Skeletal muscle cell (primary cell): ENCODE results near the gene MRPL51.
A peak's percentile ranks its signal among the peaks of the same experiment; 100 is the strongest.
"Not testable (repeated sequence)": the region's sequence is repeated elsewhere in the genome, so short reads cannot be mapped to it uniquely, and the experiment has no call there.

ENCODE experiments used
- DNase-seq: peaks from one replicate; pipeline ENCODE4 v3.0.0-alpha.2; 2010; ENCODE audit warnings: low read depth
- H3K4me3 ChIP-seq: 2 replicates; pipeline ENCODE4 v1.5.1; 2011; ENCODE audit warnings: low read depth, mild to moderate bottlenecking, control low read depth, low read length, moderate library complexity

Gene MRPL51

DNA sequence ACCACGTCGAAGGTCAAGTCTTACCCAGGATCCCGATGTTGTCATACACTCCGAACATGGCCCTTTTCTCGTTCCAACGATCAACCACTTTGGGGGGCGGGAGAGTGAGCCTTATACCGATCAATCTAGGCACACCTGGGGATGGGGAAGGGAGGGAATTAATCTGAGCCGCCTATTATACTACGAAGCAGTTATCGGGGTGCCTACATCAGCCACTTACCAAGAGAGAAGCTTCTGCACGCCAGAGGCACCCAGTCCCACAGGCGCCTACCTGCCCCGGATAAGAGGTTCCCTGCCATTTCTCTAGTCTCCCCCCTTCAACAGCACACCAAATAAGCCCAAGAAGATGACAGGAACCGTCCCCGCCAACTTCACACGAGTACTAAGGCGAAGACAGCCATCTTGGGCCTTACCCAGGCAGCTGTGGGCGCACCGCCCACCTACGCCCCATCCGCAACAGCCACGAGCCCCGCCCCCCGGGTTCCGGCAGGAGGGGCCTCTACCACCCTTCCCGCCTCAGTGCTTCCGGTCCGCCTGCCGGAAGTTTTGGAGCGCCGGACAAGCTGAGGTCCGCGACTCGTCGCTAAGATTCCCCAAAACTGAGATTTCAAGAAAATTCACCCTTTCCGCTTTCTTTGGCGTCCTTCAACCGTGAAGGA lies at the start of gene MRPL51:
Gene MRPL51 (minus strand): TSS at position 425 of the 659 bp plus-strand sequence. CDS start 126 bp downstream, at position 299.
- peak; percentile 73 for DNase-seq
- peak within 1 kb of the TSS; percentile 95 for H3K4me3 ChIP-seq

DNA sequence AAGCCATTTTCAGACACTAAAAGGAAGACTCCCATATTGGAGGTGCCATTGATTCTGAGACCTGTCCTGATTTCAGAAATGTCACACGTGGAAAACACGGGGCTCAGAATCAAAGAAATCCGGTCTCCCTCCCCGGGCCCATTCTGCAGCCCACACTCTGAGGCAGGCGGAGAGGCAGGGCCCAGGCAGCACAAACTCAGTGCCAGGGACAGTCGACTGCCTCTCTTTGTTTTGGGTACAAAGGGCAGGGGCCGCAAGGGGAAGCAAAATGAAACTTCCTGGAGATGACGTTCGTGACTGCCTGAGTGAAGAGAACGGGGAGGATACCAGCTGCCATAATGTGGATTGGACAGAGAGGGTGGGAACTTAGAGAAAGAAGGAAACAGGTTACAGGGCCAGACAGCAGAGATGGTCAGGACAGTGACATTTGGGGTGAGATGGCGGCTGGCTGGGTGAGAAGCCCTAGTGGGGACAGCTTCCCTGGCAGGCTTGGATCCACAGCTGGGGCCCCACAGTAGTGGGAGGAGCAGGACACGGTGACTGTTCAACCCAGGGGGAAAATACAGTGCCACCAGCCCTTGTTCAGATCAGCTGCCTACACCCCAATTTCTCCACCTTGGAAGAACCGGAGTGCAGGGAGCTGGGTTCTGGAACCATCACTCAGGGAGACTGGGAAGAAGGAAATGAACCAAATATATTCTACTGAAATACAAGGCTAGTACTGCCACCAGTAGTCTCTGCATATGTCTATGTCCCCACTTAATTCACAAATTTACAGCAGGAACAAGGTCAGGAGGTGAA lies 49.3 kb upstream of the MRPL51 start:
- no peak for DNase-seq
- no peak overlapping the region for H3K4me3 ChIP-seq

DNA sequence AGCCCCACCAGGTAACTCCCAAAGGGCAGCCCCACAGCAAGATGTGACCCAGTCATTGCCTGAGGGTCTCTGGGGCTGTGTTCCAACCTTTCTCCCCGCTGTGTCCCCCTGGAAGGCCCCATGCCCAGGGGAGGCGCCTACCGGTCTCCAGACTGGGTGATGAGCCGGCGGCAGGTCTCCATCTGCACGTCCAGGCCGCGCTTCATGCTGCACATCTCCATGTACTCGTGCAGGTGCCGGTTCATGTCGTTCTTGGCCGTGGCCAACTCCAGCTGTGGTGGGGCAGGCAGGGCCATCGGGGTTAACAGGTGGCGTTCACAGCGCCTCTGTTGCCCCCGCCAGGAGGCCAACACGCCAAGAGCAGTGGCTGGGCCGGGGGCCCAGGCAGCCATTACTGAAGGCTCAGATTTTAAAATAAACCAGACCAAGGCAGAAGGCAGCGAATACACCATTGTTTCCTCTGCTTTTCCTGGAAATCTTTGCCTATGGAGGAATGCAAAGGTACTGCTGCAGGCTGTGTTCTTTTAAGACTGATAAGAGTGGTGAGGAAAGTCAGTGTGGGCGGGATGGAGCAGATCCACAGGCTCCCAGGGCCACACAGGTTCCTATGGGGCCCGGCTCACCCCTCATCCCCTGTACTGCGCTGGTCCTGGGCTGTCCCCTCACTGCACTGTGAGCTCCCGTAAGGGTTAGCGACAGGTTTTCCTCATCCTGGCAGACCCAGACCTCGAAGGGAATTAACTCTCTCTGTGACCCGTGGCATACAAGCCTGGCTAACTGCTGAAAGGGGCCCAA lies 48.5 kb upstream of the MRPL51 start:
- no peak for DNase-seq
- H3K4me3 ChIP-seq, result no peak overlapping the region

DNA sequence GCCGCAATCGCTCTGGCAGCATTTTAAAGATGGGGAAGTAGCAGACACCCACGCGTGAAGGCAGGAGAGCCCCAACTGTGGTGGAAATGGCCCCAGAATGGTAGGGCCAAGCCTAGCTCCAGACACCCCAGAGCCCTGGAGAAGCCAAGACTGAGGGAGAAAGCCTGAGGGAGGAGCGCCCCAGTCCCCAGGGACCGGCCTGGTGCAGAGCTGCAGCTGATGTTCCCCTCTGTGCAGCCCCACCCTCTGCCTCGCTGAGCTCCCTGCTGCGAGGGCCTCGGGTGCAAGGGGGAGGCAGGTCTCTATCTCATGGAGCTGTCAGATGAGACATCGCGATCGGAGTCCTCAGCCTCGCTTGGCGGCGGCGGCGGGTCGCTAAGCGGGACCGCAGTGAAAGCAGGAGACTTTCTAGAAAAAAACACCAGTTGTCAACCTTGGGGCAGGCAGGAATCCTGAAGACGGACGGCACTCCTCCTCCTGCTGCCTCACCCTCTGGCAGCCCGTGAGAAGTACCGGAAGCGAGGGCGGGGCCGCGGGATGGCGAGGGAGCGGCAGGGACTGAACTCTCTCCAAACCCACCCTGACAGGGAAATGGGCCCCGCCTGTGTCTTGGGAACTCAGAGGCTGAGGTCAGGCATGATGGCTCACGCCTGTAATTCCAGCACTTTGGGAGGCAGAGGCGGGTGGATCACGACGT lies 47.3 kb upstream of the MRPL51 start:
- peak; percentile 90 for DNase-seq
- no peak overlapping the region for H3K4me3 ChIP-seq

DNA sequence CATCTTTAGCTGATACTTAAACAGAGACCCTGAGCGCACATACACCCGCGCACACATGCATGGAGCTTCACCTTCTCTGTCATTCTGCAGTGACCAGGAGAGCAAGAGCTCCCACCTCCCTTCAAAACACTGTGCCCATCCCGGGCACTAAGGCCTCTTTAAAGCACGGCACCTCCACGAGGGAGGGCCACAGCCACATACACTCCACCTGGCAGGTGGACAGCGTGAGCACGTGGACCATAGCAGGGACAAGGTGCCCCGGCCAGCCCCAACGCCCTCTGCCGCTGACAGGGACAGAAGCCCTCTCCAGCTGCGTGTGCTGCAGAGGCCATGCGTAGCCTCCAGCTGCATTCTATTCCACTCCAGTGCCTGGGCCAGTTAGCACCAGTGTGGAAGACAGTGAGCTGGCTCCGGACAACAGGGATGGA lies 46.7 kb upstream of the MRPL51 start:
- DNase-seq, result no peak
- H3K4me3 ChIP-seq, result no peak overlapping the region

DNA sequence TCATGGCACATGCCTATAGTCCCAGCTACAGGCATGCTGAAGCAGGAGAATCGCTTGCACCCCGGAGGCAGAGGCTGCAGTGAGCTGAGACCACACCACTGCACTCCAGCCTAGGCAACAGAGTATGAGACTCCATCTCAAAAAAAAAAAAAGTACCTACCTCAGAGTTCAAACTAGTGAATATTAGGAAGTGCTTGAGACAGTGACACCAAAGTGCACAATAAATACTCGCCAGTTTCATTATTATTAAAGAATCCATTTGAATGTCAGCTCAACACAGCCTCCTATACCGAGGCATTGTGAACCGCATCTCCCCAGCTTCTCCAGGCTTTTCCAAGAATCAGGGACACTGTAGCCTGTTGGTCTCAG lies 46.2 kb upstream of the MRPL51 start:
- DNase-seq, result no peak

DNA sequence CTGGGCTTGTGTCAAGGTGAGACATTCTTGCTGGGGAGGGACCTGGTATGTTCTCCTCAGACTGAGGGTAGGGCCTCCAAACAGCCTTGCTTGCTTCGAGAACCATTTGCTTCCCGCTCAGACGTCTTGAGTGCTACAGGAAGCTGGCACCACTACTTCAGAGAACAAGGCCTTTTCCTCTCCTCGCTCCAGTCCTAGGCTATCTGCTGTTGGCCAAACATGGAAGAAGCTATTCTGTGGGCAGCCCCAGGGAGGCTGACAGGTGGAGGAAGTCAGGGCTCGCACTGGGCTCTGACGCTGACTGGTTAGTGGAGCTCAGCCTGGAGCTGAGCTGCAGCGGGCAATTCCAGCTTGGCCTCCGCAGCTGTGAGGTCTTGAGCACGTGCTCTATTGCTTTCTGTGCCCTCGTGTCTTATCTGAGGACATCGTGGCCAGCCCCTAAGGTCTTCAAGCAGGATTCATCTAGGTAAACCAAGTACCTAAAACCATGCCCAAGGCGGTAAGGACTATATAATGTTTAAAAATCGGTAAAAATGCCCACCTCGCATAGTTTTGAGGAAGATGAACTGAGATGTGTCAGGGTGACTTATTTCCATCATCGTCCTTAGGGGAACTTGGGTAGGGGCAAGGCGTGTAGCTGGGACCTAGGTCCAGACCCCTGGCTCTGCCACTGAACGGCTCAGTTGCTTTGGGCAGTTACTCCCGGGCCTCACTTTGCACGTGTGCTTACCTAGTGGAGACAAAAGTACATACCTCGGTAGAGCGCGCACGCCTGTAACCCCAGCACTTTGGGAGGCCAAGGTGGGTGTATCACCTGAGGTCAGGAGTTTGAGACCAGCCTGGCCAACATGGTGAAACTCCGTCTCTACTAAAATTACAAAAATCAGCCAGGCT lies 45.6 kb upstream of the MRPL51 start:
- DNase-seq, result no peak
- H3K4me3 ChIP-seq, result no peak overlapping the region

More for the DNA sequence above, 46.2 kb upstream of the MRPL51 start:
- no peak overlapping the region for H3K4me3 ChIP-seq

DNA sequence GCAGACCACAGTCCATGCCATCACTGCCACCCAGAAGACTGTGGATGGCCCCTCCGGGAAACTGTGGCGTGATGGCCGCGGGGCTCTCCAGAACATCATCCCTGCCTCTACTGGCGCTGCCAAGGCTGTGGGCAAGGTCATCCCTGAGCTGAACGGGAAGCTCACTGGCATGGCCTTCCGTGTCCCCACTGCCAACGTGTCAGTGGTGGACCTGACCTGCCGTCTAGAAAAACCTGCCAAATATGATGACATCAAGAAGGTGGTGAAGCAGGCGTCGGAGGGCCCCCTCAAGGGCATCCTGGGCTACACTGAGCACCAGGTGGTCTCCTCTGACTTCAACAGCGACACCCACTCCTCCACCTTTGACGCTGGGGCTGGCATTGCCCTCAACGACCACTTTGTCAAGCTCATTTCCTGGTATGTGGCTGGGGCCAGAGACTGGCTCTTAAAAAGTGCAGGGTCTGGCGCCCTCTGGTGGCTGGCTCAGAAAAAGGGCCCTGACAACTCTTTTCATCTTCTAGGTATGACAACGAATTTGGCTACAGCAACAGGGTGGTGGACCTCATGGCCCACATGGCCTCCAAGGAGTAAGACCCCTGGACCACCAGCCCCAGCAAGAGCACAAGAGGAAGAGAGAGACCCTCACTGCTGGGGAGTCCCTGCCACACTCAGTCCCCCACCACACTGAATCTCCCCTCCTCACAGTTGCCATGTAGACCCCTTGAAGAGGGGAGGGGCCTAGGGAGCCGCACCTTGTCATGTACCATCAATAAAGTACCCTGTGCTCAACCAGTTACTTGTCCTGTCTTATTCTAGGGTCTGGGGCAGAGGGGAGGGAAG lies 44.7 kb upstream of the MRPL51 start:
- not testable (repeated sequence) for DNase-seq
- H3K4me3 ChIP-seq, result peak overlapping the region; percentile 95

DNA sequence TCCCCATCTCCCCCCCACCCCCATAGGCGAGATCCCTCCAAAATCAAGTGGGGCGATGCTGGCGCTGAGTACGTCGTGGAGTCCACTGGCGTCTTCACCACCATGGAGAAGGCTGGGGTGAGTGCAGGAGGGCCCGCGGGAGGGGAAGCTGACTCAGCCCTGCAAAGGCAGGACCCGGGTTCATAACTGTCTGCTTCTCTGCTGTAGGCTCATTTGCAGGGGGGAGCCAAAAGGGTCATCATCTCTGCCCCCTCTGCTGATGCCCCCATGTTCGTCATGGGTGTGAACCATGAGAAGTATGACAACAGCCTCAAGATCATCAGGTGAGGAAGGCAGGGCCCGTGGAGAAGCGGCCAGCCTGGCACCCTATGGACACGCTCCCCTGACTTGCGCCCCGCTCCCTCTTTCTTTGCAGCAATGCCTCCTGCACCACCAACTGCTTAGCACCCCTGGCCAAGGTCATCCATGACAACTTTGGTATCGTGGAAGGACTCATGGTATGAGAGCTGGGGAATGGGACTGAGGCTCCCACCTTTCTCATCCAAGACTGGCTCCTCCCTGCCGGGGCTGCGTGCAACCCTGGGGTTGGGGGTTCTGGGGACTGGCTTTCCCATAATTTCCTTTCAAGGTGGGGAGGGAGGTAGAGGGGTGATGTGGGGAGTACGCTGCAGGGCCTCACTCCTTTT lies 44.0 kb upstream of the MRPL51 start:
- peak overlapping the region; percentile 95 for H3K4me3 ChIP-seq
- DNase-seq, result no peak

DNA sequence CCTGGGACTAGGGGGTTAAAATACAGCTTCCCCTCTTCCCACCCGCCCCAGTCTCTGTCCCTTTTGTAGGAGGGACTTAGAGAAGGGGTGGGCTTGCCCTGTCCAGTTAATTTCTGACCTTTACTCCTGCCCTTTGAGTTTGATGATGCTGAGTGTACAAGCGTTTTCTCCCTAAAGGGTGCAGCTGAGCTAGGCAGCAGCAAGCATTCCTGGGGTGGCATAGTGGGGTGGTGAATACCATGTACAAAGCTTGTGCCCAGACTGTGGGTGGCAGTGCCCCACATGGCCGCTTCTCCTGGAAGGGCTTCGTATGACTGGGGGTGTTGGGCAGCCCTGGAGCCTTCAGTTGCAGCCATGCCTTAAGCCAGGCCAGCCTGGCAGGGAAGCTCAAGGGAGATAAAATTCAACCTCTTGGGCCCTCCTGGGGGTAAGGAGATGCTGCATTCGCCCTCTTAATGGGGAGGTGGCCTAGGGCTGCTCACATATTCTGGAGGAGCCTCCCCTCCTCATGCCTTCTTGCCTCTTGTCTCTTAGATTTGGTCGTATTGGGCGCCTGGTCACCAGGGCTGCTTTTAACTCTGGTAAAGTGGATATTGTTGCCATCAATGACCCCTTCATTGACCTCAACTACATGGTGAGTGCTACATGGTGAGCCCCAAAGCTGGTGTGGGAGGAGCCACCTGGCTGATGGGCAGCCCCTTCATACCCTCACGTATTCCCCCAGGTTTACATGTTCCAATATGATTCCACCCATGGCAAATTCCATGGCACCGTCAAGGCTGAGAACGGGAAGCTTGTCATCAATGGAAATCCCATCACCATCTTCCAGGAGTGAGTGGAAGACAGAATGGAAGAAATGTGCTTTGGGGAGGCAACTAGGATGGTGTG lies 43.1 kb upstream of the MRPL51 start:
- H3K4me3 ChIP-seq, result peak overlapping the region; percentile 95
- DNase-seq, result no peak

DNA sequence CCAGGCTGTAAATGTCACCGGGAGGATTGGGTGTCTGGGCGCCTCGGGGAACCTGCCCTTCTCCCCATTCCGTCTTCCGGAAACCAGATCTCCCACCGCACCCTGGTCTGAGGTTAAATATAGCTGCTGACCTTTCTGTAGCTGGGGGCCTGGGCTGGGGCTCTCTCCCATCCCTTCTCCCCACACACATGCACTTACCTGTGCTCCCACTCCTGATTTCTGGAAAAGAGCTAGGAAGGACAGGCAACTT lies 42.6 kb upstream of the MRPL51 start:
- H3K4me3 ChIP-seq, result peak overlapping the region; percentile 95
- no peak for DNase-seq

DNA sequence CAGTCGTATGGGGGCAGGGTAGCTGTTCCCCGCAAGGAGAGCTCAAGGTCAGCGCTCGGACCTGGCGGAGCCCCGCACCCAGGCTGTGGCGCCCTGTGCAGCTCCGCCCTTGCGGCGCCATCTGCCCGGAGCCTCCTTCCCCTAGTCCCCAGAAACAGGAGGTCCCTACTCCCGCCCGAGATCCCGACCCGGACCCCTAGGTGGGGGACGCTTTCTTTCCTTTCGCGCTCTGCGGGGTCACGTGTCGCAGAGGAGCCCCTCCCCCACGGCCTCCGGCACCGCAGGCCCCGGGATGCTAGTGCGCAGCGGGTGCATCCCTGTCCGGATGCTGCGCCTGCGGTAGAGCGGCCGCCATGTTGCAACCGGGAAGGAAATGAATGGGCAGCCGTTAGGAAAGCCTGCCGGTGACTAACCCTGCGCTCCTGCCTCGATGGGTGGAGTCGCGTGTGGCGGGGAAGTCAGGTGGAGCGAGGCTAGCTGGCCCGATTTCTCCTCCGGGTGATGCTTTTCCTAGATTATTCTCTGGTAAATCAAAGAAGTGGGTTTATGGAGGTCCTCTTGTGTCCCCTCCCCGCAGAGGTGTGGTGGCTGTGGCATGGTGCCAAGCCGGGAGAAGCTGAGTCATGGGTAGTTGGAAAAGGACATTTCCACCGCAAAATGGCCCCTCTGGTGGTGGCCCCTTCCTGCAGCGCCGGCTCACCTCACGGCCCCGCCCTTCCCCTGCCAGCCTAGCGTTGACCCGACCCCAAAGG lies 42.1 kb upstream of the MRPL51 start:
- peak overlapping the region; percentile 95 for H3K4me3 ChIP-seq
- no peak for DNase-seq

DNA sequence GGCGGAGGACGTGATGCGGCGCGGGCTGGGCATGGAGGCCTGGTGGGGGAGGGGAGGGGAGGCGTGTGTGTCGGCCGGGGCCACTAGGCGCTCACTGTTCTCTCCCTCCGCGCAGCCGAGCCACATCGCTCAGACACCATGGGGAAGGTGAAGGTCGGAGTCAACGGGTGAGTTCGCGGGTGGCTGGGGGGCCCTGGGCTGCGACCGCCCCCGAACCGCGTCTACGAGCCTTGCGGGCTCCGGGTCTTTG lies 41.6 kb upstream of the MRPL51 start:
- no peak for DNase-seq
- peak overlapping the region; percentile 95 for H3K4me3 ChIP-seq

DNA sequence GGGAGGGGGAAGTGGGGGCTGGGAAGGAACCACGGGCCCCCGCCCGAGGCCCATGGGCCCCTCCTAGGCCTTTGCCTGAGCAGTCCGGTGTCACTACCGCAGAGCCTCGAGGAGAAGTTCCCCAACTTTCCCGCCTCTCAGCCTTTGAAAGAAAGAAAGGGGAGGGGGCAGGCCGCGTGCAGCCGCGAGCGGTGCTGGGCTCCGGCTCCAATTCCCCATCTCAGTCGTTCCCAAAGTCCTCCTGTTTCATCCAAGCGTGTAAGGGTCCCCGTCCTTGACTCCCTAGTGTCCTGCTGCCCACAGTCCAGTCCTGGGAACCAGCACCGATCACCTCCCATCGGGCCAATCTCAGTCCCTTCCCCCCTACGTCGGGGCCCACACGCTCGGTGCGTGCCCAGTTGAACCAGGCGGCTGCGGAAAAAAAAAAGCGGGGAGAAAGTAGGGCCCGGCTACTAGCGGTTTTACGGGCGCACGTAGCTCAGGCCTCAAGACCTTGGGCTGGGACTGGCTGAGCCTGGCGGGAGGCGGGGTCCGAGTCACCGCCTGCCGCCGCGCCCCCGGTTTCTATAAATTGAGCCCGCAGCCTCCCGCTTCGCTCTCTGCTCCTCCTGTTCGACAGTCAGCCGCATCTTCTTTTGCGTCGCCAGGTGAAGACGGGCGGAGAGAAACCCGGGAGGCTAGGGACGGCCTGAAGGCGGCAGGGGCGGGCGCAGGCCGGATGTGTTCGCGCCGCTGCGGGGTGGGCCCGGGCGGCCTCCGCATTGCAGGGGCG lies 41.0 kb upstream of the MRPL51 start, which contains the start of gene GAPDH:
Gene GAPDH (plus strand): TSS at position 595 of the 772 bp plus-strand sequence. CDS start 316 bp downstream, outside the sequence.
- H3K4me3 ChIP-seq, result peak within 1 kb of the TSS; percentile 95
- DNase-seq, result peak; percentile 95

DNA sequence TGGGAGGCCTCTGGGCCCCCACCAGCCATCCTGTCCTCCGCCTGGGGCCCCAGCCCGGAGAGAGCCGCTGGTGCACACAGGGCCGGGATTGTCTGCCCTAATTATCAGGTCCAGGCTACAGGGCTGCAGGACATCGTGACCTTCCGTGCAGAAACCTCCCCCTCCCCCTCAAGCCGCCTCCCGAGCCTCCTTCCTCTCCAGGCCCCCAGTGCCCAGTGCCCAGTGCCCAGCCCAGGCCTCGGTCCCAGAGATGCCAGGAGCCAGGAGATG lies 40.5 kb upstream of the MRPL51 start:
- DNase-seq, result no peak
- peak overlapping the region; percentile 95 for H3K4me3 ChIP-seq
